Measurements from ENCODE around the gene BPIFB4.

DNA sequence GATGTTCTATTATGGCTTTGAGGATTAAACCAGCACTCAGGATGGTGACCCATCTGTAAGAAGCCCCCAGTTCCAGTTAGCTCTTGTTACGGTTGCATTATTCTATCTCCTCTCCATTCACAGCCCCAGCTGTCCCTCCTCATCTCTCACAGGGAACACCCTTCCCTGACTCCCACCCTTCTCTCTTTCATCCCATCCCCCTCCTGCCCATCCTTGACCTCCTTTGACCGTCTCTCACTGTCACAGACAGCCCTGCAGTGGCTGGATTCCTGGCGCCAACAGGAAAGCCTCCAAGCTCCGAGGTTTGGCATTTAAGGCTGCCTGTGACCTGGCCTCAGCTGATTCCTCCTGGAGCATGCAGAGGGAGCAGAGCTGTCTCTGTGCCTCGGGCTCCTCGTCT, 4.2 kb upstream of the BPIFB4 start:
- TF ChIP-seq EZH2 (IDR thresholded peaks at IDR 0.05; ENCODE audit: borderline replicate concordance, low read depth, low read length, severe bottlenecking) (no peak), POLR2AphosphoS5 (IDR thresholded peaks at IDR 0.05; ENCODE audit: insufficient read depth, low read depth, low read length) (no peak), POLR2A (IDR thresholded peaks at IDR 0.05; ENCODE audit: low read depth, low read length) (no peak), JUN (IDR thresholded peaks at IDR 0.05; ENCODE audit: borderline replicate concordance, insufficient read depth, insufficient read length, low read depth) (no peak), FOS (IDR thresholded peaks at IDR 0.05; ENCODE audit: borderline replicate concordance, insufficient read depth, low read length) (no peak), MYC (IDR thresholded peaks at IDR 0.05; ENCODE audit: low read depth, low read length) (no peak), GATA2 (IDR thresholded peaks at IDR 0.05; ENCODE audit: insufficient read depth, insufficient read length, low read depth, low read length) (no peak)
- TF ChIP-seq, protein P1, sequence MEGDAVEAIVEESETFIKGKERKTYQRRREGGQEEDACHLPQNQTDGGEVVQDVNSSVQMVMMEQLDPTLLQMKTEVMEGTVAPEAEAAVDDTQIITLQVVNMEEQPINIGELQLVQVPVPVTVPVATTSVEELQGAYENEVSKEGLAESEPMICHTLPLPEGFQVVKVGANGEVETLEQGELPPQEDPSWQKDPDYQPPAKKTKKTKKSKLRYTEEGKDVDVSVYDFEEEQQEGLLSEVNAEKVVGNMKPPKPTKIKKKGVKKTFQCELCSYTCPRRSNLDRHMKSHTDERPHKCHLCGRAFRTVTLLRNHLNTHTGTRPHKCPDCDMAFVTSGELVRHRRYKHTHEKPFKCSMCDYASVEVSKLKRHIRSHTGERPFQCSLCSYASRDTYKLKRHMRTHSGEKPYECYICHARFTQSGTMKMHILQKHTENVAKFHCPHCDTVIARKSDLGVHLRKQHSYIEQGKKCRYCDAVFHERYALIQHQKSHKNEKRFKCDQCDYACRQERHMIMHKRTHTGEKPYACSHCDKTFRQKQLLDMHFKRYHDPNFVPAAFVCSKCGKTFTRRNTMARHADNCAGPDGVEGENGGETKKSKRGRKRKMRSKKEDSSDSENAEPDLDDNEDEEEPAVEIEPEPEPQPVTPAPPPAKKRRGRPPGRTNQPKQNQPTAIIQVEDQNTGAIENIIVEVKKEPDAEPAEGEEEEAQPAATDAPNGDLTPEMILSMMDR (IDR thresholded peaks at IDR 0.05; ENCODE audit: extremely low read depth in 1 of 2, insufficient read depth in 1 of 2, low read depth in 1 of 2, low read length in 2 of 2): no peak
- TF ChIP-seq, protein P2, sequence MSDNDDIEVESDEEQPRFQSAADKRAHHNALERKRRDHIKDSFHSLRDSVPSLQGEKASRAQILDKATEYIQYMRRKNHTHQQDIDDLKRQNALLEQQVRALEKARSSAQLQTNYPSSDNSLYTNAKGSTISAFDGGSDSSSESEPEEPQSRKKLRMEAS (IDR thresholded peaks at IDR 0.05; ENCODE audit: insufficient read depth, insufficient read length): no peak
